Activated naive CD4-positive, alpha-beta T cell treated with anti-CD3 and anti-CD28 coated beads, Interleukin-2, amount 50 U/mL, for 24 hours (primary cell): ENCODE results near the gene MRPL20.

ENCODE experiments used
- H3K27ac Mint-ChIP-seq: one replicate; pipeline ENCODE4 v1.8.0; 2021; ENCODE audit warnings: mild to moderate bottlenecking, mixed read lengths
- H3K27me3 Mint-ChIP-seq: one replicate; pipeline ENCODE4 v1.8.0; 2021; ENCODE audit warnings: mixed read lengths
- H3K36me3 Mint-ChIP-seq: one replicate; pipeline ENCODE4 v1.8.0; 2021; ENCODE audit warnings: mixed read lengths
- H3K4me1 Mint-ChIP-seq: one replicate; pipeline ENCODE4 v1.8.0; 2021; ENCODE audit warnings: mixed read lengths
- H3K4me3 Mint-ChIP-seq: one replicate; pipeline ENCODE4 v1.8.0; 2021; ENCODE audit warnings: mild to moderate bottlenecking, mixed read lengths
- H3K9me3 Mint-ChIP-seq: one replicate; pipeline ENCODE4 v1.8.0; 2021; ENCODE audit warnings: mixed read lengths

The MRPL20 gene

DNA sequence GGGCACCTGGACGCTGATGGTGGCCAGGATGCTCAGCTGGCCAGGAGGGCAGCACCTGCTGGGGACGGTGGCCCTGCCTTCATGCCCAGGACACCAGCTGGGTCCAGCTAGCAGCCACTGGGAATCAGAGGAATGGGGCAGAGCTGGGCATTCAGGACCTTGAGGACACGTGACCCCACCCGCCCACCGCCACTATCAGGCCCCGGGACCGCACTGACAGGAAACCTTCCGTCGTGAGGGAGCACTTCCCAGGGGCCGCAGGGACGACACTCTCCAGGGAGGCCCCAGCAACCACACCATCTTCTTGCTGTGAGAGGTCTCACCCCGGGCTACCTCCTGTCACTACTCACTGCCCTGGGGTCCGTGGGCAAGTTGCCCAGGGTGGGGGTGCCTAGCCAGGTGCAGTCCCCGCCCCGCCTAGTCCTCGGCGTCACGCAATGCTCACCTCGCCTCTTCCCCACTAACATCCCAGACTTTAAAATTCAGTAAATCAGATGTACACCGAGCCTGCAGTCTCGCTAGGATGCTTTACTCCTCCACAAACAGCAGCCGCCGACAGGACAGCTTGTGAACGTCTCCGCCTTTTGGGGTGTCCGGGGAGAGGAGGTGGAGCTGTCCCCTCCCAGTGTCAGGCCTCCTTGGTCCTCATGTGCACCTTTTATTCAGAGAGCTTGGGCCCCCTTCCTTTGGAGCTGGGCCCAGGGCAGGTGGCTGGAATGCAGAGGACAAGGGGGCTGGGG is 33.3 kb upstream of the MRPL20 start:
- Mint-ChIP-seq H3K36me3 (no peaks in the 10 kb centered on the region), H3K27ac (no peak overlapping the region), H3K9me3 (no peaks in the 10 kb centered on the region), H3K4me3 (no peak overlapping the region), H3K4me1 (no peaks in the 10 kb centered on the region), H3K27me3 (peaks cover 6% of the 10 kb centered on the region)

DNA sequence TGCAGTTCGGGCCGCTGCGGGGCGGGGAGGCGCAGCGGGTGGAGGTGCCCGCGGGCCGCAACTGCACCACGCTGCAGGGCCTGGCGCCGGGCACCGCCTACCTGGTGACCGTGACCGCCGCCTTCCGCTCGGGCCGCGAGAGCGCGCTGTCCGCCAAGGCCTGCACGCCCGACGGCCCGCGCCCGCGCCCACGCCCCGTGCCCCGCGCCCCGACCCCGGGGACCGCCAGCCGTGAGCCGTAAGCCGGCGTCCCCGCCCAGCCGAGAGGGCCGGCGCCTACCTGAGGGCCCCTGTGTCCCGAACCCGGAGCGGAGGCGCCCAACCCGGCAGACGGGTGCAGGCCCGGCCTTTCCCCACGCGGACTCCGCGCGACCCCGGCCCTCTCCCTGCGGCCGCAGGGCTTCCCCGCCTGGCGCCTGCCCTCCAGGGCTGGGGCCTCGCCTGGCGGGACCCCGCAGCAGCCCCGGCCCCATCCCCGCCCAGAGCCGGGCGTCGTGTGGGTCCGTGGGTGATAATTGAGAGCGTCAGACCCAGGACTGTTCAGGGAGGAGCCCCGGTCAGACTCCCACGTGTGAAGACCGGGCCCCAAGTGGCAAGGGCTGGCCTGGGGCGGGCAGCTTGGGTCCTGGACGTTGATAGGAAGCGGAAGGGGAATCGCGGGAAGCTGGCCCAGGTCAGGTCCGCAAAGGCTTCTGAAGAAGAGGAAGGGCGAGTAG is 32.6 kb upstream of the MRPL20 start:
- no peak overlapping the region for H3K27ac Mint-ChIP-seq
- no peaks in the 10 kb centered on the region for H3K36me3 Mint-ChIP-seq
- H3K9me3 Mint-ChIP-seq = no peaks in the 10 kb centered on the region
- no peak overlapping the region for H3K4me3 Mint-ChIP-seq
- H3K27me3 Mint-ChIP-seq = peaks cover 10% of the 10 kb centered on the region
- H3K4me1 Mint-ChIP-seq = peaks cover 3% of the 10 kb centered on the region

DNA sequence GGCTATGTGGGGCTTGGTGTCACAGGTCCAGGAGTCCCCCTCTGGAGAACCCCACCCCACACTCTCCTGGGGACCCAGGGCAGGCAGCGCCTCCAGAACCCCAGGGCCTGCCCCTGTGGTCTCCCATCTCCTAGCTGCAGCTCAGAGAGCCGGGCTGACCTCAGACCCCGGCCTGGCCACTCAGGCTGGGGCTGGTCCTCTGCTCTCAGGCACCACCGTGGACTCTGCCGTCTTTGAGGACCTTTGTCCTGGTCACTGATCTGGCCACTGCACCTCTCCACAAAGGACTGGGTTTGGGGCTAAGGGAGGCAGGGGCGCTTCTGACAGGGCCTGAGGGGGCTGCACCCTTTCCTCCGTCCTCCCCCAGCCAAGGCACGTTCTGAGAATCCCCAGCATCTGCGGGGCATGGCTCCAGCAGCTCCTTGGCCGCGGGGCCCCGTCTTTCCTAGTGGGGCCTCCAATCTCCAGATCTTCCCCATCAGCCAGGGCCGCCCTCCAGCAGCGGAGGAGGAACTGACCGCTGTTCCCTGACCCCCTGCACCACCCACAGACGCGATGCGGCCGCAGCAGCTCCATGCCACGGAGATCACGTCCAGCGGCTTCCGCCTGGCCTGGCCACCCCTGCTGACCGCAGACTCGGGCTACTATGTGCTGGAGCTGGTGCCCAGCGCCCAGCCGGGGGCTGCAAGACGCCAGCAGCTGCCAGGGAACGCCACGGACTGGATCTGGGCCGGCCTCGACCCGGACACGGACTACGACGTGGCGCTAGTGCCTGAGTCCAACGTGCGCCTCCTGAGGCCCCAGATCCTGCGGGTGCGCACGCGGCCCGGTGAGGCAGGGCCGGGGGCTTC is 31.7 kb upstream of the MRPL20 start:
- H3K27me3 Mint-ChIP-seq = peaks cover 10% of the 10 kb centered on the region

DNA sequence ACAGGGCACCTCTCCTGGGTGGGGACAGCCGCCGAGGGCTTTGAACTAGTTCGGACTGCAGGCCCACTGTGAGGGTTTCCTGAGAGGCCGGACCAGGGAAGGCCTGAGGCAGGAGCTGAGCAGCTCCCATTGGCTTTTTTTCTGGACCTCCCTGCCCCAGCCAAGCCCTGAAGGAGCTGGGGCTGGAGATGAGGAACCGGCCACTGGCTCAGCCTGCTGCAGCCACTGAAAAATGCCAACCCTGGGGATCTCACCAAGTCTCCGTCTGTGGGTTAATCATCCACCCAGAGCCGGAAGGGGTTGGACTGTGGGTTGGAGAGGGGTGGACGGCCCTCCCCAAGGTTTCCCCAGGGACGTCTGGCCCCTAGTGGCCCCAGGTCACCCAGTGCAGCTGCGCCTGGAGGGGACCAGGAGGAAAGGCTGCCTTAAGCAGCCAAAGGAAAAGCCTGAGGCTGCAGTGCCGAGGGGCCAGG is 30.8 kb upstream of the MRPL20 start:
- peaks cover 10% of the 10 kb centered on the region for H3K27me3 Mint-ChIP-seq

More for the DNA sequence above, 31.7 kb upstream of the MRPL20 start:
- peaks cover 5% of the 10 kb centered on the region for H3K4me1 Mint-ChIP-seq
- no peak overlapping the region for H3K4me3 Mint-ChIP-seq
- H3K36me3 Mint-ChIP-seq = no peaks in the 10 kb centered on the region
- no peak overlapping the region for H3K27ac Mint-ChIP-seq
- no peaks in the 10 kb centered on the region for H3K9me3 Mint-ChIP-seq

DNA sequence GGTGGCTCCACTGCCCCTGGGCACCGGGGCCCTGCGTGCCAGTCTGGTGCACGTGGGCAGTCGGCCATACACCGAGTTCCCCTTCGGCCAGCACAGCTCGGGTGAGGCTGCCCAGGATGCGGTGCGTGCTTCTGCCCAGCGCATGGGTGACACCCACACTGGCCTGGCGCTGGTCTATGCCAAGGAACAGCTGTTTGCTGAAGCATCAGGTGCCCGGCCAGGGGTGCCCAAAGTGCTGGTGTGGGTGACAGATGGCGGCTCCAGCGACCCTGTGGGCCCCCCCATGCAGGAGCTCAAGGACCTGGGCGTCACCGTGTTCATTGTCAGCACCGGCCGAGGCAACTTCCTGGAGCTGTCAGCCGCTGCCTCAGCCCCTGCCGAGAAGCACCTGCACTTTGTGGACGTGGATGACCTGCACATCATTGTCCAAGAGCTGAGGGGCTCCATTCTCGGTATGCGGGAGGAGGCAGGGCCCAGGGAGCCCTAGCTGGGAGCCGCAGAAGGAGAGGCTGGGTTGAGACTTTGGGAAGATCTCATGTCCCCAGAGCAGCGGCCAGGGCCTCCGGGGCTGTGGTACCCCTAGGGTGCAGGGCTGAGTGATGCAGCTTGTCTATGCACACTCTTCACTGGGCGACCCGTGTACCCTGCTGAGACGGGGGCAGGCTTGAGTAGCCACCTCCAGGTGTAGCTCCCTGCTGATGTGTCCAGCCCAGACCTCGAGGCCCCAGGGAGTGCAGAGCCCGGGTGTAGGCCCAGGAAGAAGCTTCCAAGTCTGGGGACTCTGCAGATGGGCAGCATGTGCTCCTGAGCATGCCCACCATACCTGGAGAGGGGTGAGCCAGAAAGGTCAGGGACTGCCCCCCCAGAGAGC is 30.2 kb upstream of the MRPL20 start:
- no peak overlapping the region for H3K4me3 Mint-ChIP-seq
- no peak overlapping the region for H3K27ac Mint-ChIP-seq
- H3K36me3 Mint-ChIP-seq = no peaks in the 10 kb centered on the region

More for the DNA sequence above, 30.8 kb upstream of the MRPL20 start:
- no peaks in the 10 kb centered on the region for H3K9me3 Mint-ChIP-seq
- H3K36me3 Mint-ChIP-seq = no peaks in the 10 kb centered on the region
- peaks cover 7% of the 10 kb centered on the region for H3K4me1 Mint-ChIP-seq
- no peak overlapping the region for H3K27ac Mint-ChIP-seq
- no peak overlapping the region for H3K4me3 Mint-ChIP-seq

DNA sequence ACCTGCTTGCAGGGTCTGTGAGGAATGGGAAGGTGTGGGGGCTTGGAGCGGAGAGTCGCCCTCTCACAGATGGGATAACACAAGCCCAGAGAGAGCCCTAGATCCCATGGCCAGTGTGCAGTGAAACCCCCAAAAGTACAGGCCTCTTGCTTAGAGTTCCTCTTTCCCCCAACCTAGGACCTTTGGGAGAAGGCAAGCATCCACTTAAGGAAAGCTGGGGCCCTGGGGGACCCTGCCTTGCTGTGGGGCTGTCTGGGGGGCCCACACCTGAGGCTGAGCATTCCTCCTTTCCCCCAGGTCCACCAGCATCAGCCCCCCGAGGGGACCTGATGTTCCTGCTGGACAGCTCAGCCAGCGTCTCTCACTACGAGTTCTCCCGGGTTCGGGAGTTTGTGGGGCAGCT is 29.5 kb upstream of the MRPL20 start:
- Mint-ChIP-seq H3K4me1 (peaks cover 7% of the 10 kb centered on the region), H3K9me3 (no peaks in the 10 kb centered on the region), H3K4me3 (no peak overlapping the region), H3K27ac (no peak overlapping the region), H3K36me3 (no peaks in the 10 kb centered on the region), H3K27me3 (peaks cover 10% of the 10 kb centered on the region)

More for the DNA sequence above, 30.2 kb upstream of the MRPL20 start:
- Mint-ChIP-seq H3K9me3 (no peaks in the 10 kb centered on the region), H3K27me3 (peaks cover 10% of the 10 kb centered on the region), H3K4me1 (peaks cover 7% of the 10 kb centered on the region)

DNA sequence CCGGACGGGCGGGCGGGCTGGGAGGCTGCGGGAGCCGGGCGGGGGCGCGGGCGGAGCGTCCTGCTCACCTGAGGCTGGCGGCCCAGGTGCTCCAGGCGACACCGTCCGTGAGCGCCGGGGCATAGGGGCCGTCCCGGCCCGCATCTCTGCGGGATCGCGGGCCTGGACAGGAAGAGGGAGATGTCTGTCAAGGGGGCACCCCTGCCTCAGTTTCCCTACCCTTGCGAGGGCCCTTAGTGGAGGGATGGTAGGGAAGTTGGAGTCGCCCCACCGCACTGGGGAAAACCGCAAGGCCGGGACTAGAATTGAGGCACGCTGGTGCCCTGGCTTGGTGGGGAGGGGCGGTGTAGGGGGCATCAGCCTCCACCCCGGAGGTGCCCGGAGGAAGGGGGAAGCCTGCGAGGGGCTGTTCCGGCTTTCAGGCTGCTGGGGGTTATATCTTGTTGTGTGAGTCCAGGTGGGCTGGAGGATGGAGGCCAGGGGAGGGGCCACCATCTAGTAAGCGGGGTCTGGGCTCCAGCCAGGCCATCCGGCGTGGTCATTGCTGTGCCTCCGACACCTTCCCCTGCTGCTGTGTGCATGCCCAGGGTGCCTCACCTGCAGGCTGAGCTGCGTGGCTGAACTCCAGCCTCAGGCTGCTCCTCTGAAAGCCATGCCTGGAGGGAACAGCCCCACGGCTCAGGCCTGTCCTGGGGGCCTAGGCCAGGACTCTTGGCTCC is 29.0 kb upstream of the MRPL20 start:
- H3K4me3 Mint-ChIP-seq = peak overlapping the region; percentile 47
- no peak overlapping the region for H3K27ac Mint-ChIP-seq
- peaks cover 7% of the 10 kb centered on the region for H3K4me1 Mint-ChIP-seq
- no peaks in the 10 kb centered on the region for H3K36me3 Mint-ChIP-seq
- peaks cover 10% of the 10 kb centered on the region for H3K27me3 Mint-ChIP-seq
- no peaks in the 10 kb centered on the region for H3K9me3 Mint-ChIP-seq

DNA sequence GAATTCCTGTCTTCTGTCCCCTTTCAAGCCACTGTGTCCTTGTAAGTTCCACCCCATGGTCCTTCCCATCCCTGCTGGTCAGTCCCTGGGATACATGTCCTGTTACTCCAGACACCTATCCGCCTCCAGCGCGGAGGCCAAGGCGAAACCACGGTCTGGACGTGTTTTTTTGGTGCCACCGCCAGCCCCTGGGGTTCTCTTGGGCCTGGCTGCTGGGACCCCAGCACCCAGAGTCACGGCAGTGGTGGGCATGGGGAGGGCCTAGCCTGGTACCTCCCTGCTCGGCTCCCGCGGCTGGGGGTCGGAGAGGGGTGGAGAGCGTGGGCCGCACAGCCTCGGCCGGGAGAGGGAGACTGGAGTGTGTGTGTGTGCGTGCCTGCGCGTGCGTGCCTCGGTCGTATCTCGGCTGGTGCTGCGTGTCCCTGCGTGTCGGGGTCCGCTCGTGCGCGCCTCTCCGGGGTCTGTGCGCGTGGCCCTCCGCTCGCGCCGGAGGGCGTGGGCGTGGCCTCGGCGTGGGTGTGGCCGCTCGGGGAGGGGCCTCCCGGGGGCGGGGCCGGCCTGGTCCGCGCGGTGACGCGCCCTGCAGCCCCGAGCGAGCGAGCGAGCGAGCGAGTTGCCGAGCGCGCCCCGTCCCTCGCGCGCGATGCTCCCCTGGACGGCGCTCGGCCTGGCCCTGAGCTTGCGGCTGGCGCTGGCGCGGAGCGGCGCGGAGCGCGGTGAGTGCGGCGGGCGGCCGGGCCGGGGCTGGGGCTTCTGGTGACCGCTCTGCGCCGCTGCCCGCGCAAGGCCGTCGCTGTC is 28.2 kb upstream of the MRPL20 start, which contains the start of gene VWA1:
Gene VWA1 (plus strand): TSS at position 585 of the 798 bp plus-strand sequence. CDS start 59 bp downstream, at position 644.
- no peaks in the 10 kb centered on the region for H3K36me3 Mint-ChIP-seq
- peaks cover 7% of the 10 kb centered on the region for H3K27me3 Mint-ChIP-seq
- H3K9me3 Mint-ChIP-seq = no peaks in the 10 kb centered on the region
- H3K4me1 Mint-ChIP-seq = peaks cover 7% of the 10 kb centered on the region
- H3K4me3 Mint-ChIP-seq = peak within 1 kb of the TSS; percentile 49
- no peak within 1 kb of the TSS for H3K27ac Mint-ChIP-seq

DNA sequence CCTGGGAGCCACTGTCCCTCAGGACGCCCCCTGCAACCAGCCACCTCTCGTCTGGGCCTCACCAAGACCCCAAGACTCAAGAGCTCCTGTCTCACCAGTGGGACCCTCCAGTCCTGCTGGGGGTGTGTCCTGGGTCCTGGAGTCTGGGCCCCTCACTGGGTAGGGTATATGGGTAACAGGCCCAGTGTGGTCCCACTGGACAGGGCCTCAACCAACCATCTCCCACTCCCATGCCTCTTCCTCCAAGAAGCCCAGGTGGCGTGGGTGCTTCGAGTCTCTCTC is 27.7 kb upstream of the MRPL20 start:
- Mint-ChIP-seq H3K4me3 (peak overlapping the region; percentile 49), H3K9me3 (no peaks in the 10 kb centered on the region), H3K27me3 (peaks cover 10% of the 10 kb centered on the region), H3K27ac (no peak overlapping the region), H3K36me3 (no peaks in the 10 kb centered on the region), H3K4me1 (peaks cover 7% of the 10 kb centered on the region)

DNA sequence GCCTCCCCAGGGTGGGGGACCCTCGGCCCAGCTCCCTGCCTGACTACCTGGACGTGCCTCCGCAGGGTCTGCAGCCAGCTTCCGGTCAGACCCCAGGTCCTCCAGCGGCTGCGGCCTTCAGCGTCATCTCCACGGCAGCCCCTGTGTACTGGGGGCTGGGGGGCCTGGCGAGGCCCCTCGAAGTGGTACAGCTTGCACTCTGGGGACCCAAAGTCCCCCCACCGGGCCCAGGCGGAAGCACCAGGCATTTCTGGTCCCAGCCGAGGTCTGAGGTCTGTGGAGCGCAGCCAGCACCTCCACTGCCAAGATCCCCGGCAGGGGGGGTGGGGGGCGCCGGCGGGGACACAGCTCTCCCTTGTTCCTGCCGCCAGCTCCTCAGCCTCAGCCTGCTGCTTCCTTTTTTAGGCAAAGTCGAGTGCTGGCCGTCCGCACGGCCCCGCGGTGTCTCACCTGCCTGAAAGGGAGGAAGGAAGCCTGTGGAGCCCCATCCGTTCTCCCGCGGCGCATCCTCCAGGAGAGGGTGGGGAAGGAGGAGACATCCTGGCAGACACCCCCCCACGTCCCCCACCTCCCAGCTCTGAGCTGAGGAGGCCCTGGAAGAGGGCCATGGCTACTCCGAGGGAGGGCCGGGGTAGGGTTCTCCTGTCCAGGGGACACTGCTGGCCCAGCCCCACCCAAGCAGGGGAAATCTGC is 27.2 kb upstream of the MRPL20 start:
- Mint-ChIP-seq H3K4me1 (peaks cover 7% of the 10 kb centered on the region), H3K27ac (no peak overlapping the region), H3K9me3 (no peaks in the 10 kb centered on the region), H3K27me3 (peaks cover 13% of the 10 kb centered on the region), H3K4me3 (peak overlapping the region; percentile 36), H3K36me3 (no peaks in the 10 kb centered on the region)

DNA sequence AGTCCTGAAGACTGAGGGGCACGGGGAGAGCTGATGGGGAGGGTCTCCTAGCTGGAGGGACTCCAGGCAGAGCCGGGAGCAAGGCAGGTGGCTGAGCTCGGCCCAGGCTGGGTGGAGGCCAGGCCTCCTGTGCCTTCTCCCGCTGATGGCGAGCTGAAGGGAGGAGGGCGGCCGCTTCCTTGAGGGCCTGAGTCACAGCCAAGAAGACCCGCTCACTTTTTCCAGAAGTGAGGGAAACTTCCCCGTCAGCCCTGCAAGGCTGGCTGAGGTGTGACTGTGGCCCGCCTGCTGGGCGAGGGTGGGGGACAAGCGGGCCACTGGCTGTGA is 26.7 kb upstream of the MRPL20 start:
- H3K4me3 Mint-ChIP-seq = peak overlapping the region; percentile 36
- no peaks in the 10 kb centered on the region for H3K9me3 Mint-ChIP-seq
- no peak overlapping the region for H3K27ac Mint-ChIP-seq
- peaks cover 13% of the 10 kb centered on the region for H3K27me3 Mint-ChIP-seq
- no peaks in the 10 kb centered on the region for H3K36me3 Mint-ChIP-seq
- peaks cover 7% of the 10 kb centered on the region for H3K4me1 Mint-ChIP-seq

DNA sequence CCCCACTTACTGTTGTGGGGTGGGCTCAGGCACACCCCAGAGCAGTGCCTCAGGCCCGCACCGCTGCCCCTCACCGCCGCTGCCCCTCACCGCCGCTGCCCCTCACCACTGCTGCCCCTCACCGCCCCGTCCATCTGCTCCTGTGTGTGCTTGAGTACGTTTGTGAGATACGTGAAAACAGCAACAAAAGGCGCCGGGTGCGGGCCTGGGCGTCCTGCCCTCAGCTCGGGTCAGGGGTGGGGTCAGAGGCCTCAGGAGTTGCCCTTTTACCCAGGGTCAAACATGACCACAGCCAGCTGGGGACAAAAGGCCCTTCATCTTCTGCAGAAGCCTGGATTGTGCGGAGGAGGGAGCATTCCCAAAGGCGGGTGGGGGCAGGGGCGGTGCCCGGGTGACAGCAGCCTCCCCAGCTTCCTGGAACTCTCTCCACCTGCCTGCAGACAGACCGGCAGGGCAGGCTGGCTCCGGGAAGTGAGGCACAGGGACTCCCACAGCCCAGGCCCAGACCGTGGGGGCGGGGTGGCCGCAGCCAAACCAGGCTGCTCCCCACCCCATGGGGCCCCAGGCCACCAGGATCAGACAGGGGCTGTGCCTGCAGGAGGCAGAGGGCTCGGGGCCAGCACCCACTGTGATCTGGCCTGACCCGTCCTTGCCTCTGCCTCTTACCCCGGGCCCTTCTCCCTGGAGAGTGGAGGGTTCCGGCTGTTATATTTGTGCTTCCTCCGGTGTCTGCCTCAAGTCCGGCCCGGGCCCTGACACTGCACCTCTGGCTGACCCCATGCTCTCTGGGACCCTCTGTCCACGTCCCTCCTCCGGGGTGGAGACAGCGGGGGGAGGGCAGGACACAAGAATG is 26.1 kb upstream of the MRPL20 start:
- Mint-ChIP-seq H3K36me3 (no peaks in the 10 kb centered on the region), H3K27ac (no peak overlapping the region), H3K9me3 (no peaks in the 10 kb centered on the region), H3K4me1 (peaks cover 11% of the 10 kb centered on the region), H3K27me3 (peaks cover 17% of the 10 kb centered on the region), H3K4me3 (peak overlapping the region; percentile 36)
